ENCODE results near the gene POPDC2. TPM values are rescaled to one million over a fixed set of nuclear protein-coding genes. Genes with fewer than 3 reads are reported as not detected.
A peak's percentile ranks its signal among the peaks of the same experiment; 100 is the strongest.

POPDC2 gene
- total RNA-seq, 2 donors from 2014 or later, result 1.3 to 26.3 TPM

DNA sequence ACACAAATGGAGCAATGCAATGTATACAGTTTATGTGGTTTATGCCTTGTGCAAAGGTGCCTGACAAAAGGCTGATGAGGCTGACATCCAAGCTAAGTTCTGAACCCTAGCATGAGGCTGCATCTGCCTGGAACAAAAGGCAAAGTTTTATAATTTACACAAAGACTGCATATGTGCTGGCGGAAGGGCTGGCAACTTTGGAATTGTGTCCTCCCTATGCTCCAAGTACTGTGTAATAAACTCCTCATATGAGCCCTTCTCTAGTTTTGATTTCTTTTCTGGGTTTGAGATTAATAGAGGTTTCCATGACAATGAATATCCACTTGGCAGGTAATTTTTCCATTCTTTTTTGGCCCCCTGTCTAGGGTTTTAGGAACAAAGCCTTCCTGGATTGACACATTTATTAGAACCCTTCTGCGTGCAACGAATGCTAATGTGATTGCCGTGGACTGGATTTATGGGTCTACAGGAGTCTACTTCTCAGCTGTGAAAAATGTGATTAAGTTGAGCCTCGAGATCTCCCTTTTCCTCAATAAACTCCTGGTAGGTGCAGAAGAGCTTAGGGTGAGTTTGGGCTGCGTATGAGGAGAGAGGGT is 51.9 kb downstream of the POPDC2 start:
- no peak for DNase-seq
- Histone ChIP-seq H3K27me3 (no peaks in the 10 kb centered on the region), H3K4me1 (no peaks in the 10 kb centered on the region), H3K9ac (ENCODE audit: low read depth in 2 of 2, low read length in 2 of 2) (no peak overlapping the region), H3K9me3 (no peaks in the 10 kb centered on the region), H3K4me3 (no peak overlapping the region), H3K36me3 (no peaks in the 10 kb centered on the region), H3K27ac (no peak overlapping the region)
- intact Hi-C loops (cut with DNase I), result no loop called here
- TF ChIP-seq, protein P1, sequence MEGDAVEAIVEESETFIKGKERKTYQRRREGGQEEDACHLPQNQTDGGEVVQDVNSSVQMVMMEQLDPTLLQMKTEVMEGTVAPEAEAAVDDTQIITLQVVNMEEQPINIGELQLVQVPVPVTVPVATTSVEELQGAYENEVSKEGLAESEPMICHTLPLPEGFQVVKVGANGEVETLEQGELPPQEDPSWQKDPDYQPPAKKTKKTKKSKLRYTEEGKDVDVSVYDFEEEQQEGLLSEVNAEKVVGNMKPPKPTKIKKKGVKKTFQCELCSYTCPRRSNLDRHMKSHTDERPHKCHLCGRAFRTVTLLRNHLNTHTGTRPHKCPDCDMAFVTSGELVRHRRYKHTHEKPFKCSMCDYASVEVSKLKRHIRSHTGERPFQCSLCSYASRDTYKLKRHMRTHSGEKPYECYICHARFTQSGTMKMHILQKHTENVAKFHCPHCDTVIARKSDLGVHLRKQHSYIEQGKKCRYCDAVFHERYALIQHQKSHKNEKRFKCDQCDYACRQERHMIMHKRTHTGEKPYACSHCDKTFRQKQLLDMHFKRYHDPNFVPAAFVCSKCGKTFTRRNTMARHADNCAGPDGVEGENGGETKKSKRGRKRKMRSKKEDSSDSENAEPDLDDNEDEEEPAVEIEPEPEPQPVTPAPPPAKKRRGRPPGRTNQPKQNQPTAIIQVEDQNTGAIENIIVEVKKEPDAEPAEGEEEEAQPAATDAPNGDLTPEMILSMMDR (IDR thresholded peaks at IDR 0.05), result no peak

DNA sequence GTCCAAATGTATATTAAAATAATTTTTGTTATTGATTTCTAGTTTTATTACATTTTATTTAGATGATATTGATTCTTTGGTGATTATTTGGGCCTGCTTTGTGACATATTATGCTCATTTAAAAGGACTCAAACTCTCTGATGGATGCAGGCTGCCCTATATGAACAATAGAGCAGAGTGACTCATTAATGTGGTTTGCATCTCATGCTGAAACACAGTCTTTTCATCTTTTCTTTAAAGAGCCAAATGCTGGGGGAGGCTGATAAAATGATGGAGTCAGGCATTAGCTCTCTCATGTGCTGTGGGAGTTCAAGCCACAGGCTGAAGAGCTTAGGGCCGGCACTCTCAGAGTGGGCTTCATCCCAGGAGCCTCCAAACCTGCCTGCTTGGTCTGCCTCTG is 55.5 kb downstream of the POPDC2 start:
- DNase-seq, result no peak
- Histone ChIP-seq H3K27ac (no peak overlapping the region), H3K4me3 (no peak overlapping the region), H3K9me3 (no peaks in the 10 kb centered on the region), H3K9ac (ENCODE audit: low read depth in 2 of 2, low read length in 2 of 2) (no peak overlapping the region), H3K36me3 (no peaks in the 10 kb centered on the region), H3K27me3 (no peaks in the 10 kb centered on the region), H3K4me1 (no peaks in the 10 kb centered on the region)
- TF ChIP-seq, protein P1 (IDR thresholded peaks at IDR 0.05), result no peak
- intact Hi-C loops (cut with DNase I), result no loop called here

DNA sequence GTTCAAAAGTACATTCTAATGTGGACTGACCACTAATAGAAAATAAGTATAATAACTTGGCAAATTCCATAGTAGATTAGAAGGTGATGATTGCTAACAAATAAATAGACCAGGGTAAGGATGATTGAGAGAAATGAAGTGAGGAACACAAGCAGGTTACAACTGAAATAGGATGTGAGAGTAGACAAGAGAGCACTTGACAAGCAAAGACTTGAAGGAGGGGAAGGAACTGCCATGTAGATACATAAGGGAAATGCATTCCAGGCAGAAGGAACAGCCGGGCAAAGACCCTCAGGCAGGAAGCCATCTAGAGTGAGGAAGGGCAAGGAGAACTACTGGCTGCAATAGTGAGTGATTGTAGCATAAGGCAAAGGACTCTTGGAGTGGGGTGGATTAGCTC is 57.7 kb downstream of the POPDC2 start:
- TF ChIP-seq, protein P1 (IDR thresholded peaks at IDR 0.05), result no peak
- intact Hi-C loops (cut with DNase I), result no loop called here
- H3K27ac ChIP-seq, result no peak overlapping the region

DNA sequence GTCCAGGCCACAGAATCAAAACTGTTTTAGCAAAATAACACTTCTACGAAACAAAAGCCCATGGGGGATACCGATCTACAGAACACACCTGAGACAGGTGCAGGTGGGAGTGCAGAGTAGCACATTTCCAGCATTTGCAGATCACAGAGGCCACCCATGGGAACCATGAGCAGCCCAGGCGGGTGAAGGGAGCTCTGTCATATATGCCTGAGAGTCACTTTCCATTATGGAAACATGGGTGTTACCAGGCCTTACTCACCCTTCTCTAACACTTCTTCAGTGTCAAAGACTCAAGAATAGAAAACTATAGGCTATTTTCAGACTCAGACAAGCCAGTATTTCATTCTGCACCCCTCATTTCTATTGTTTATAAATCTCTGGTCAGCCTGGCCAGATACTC is 59.2 kb downstream of the POPDC2 start:
- H3K27me3 ChIP-seq, result no peaks in the 10 kb centered on the region
- H3K4me3 ChIP-seq, result no peak overlapping the region
- no peaks in the 10 kb centered on the region for H3K4me1 ChIP-seq
- H3K36me3 ChIP-seq, result no peaks in the 10 kb centered on the region
- H3K9ac ChIP-seq (ENCODE audit: low read depth in 2 of 2, low read length in 2 of 2), result no peak overlapping the region
- intact Hi-C loops (cut with DNase I), result no loop called here
- no peak for DNase-seq
- no peaks in the 10 kb centered on the region for H3K9me3 ChIP-seq
- TF ChIP-seq, protein P1 (IDR thresholded peaks at IDR 0.05), result no peak
- H3K27ac ChIP-seq, result no peak overlapping the region

More for the DNA sequence above, 57.7 kb downstream of the POPDC2 start:
- Histone ChIP-seq H3K27me3 (no peaks in the 10 kb centered on the region), H3K4me3 (no peak overlapping the region), H3K9me3 (no peaks in the 10 kb centered on the region), H3K36me3 (no peaks in the 10 kb centered on the region), H3K4me1 (no peaks in the 10 kb centered on the region), H3K9ac (ENCODE audit: low read depth in 2 of 2, low read length in 2 of 2) (no peak overlapping the region)
- DNase-seq, result no peak

DNA sequence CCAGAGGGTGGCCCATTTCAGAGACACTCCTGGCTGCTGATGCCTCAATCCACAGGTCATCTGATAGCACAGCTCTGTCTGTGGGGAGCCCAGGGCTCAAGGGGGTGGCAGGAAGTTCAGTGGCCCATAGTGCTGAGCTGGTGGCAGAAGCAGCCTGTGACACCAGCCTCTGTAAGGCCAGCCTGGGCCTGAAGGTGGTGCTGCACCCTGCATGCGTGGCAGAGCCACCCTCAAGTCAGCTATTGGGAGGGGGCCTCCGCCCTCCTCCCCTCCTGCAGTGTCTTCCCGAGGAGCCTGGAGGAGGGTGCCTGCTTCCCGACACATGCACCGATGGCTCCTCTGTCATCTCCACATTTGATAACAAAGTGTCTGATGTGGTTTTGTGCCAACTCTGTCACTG is 59.7 kb downstream of the POPDC2 start:
- Histone ChIP-seq H3K4me3 (no peak overlapping the region), H3K27ac (no peak overlapping the region), H3K27me3 (no peaks in the 10 kb centered on the region), H3K9me3 (no peaks in the 10 kb centered on the region), H3K9ac (ENCODE audit: low read depth in 2 of 2, low read length in 2 of 2) (no peak overlapping the region), H3K4me1 (no peaks in the 10 kb centered on the region), H3K36me3 (no peaks in the 10 kb centered on the region)
- no peak for DNase-seq
- TF ChIP-seq, protein P1 (IDR thresholded peaks at IDR 0.05), result peak; percentile 25
- intact Hi-C loops (cut with DNase I), result no loop called here

Measured in colonic mucosa (tissue), 4 donors.